Right hindlimb (tissue), 1 donor: ENCODE data around the gene TIMP4.

Experiments used
- DNase-seq: peaks from one replicate; pipeline ENCODE4 v3.0.0-alpha.2; 2018

The TIMP4 gene

DNA sequence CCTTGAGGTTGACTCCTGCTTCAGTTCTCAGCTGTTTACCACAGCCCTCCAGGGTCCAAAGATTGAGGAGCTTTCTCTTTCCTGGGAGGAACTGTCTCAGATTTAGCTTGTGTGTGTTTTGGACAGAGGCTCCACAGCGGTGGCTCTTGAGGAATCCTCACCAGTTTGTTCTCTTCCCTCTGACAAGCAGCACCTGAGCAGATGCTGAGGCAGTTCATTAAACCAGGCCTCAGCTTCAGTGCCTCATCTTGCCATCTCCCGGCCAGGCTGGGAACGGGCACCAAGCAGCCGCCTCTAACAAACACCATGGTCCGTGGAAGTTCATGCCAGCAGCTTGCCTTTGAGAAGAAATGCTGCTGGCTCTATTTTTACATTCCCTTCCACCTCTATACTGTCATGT is 25.8 kb upstream of the TIMP4 start:
- DNase-seq: no peak

DNA sequence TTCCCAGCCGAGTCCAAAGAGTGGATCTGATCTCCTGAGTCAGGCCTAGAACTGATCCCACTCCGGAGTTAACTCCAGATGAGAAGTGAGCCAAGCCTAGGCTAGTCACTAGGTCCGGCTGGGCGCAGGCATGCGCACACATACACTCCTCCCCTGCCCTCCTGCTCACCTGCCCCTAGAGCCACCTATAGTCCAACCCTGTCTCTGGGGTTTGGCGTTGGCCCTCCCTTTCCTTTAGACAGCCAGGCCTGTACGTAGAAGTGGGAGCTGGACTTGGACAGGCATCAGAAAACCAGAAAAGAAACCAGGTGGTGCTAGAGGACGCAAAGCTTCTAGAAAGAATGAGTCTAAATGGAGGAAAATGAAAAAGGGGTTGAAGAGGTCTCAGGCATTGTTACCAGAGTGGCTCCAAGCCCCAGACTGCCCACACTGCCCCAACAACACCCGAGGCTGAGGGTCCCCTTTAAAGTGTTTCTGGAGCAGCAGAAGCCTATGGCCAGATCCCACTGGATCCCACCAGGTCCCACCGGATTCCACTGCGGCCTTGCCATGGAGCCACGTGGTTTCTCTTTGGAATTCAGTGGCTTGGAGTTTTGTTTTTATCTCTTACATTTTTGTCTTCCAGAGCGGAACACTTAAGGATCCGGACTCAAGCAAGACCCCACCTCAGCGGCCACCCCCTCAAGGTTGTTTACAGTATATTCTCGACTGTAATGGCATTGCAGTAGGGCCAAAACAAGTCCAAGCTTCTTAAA is 24.2 kb upstream of the TIMP4 start:
- no peak for DNase-seq

DNA sequence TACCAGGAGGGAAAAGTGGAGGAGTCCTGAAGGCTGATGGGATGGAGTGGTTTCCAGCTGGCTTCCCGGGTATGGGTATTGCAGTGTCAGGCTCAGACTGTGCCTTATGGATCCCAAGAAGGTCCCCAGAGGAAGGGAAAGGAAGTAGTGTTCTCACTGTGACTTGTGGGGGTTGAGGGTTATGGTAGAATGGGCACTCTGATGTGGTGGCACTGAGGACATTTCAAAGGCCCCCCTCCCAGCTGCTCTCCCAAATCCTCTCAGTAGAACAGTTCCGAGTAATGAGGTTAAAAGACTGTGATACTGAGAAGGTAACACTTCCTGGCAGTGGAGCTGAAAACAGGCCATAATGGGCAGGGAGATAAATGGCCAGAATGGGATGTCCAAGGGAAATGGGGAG is 23.1 kb upstream of the TIMP4 start:
- no peak for DNase-seq

DNA sequence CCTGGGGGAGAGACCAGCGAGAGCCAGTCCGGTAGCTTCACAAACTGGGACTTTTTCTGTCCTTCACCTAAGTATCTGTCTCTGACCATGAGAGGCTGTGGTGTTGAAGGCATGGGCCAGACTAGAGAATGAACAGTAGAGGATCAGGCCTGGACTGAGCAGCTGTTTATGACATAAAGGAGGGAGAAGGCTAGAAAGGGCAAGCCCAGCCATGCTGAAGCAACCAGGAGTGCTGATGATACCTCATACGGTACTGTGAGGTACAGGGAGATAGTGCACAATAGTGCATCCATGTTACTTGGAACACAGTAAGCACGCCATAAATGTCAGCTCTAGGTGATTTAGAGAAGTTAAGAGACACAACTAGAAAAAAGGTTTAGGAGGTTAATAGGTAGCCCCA is 22.6 kb upstream of the TIMP4 start:
- DNase-seq: no peak

DNA sequence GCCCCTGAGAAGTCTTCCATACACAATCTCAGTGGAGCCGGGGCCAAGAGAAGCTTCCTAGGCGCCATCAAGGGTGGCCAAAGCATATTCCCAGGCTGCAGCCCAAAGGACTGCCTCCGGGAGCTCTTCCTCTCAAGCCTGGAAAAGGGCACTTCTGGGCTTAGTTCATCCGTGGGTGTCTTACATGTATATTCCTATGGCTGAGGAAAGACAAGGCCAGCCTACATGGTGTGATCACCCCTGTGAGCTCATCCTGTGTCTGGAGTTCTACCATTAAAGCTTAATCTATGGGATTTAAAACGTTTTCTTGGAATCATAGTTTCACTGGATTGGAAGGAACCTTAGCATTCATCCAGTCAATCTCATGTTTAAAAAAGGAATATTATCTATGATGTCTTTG is 21.9 kb upstream of the TIMP4 start:
- no peak for DNase-seq

DNA sequence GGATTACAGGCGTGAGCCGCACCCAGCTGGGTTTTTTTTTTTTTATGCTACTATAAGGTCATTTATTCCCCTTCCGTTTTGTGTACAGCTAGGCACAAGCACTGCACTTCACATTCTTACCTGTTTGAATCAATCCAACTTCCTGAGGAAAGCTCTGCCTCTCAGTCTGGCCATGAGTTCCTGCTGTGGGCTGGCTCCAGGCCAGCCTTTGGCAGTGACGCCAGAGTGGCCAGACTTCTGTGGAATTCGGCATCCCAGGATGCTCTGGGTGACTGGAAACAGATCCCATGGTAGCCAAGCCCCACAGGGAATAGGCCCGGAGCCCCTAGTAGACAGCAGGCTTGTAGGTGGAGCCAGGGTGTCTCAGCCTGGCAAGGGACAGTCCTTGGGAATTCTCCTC is 21.5 kb upstream of the TIMP4 start:
- peak; percentile 36 for DNase-seq

DNA sequence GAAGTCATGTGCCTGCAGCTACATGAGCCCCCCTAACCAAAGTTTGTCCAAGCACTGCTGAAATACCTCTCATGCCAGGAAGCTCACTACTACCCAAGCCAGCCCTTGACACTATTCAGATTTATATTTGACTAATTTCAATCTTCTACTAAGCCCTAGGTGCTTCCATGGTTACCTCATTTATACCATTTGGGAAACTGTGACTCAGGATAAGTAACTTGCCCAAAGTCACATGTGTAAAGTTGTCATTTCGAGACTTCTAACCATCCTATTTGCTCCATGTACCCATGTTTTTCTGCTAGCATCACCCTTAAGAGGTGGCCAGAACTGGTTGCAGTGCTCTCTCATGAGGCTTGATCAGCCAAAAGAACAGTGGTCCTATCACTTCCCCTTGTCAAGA is 20.7 kb upstream of the TIMP4 start:
- DNase-seq: no peak

DNA sequence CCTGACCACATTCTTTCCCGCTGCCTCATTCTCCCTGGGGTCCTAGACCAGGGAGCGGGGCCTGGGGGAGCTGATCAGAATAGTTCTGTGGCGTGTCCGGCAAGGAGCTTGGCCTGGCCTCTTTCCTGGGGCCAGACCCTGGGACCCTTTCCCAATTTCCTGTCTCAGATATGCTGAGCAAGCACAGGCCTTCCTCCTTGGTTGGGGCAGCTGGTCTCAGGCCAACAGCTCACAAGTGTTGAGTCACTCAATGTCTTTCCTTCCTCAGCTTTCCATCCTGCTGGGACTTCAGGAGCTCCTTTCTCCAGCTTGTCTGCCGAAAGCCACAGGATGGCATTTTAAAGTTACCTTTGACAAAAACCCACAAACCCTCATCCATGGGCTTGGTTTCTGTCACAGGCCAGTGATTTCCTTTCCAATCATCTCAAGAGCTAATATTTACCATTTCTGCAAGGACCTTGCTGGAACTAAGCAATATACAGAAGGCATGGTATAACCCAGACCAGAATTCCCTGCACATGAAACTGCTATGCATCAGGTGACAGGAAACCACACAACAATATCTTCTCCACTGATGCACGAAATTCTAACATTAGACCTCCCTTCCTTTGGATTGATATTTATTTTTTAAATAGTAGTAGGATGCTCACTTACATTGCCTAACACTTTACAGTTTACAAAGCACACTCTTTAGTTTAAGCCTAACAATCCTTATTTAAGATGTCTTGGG is 19.5 kb upstream of the TIMP4 start:
- no peak for DNase-seq

DNA sequence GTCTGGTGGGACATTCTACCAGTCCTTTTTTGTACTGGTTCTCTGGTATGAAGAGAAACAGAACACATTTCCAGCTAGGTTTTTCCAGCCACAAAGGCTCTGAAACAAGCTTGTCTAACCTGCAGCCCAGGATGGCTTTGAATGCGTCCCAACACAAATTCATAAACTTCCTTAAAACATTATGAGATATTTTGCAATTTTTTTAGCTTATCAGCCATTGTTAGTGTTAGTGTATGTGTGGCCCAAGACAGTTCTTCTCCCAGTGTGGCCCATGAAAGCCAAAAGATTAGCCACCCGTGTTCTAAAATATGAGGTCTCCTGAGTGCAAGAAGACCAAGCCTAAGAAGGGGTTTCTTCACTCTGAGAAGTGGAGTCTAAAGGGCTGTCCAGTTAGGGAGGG is 18.4 kb upstream of the TIMP4 start:
- no peak for DNase-seq

DNA sequence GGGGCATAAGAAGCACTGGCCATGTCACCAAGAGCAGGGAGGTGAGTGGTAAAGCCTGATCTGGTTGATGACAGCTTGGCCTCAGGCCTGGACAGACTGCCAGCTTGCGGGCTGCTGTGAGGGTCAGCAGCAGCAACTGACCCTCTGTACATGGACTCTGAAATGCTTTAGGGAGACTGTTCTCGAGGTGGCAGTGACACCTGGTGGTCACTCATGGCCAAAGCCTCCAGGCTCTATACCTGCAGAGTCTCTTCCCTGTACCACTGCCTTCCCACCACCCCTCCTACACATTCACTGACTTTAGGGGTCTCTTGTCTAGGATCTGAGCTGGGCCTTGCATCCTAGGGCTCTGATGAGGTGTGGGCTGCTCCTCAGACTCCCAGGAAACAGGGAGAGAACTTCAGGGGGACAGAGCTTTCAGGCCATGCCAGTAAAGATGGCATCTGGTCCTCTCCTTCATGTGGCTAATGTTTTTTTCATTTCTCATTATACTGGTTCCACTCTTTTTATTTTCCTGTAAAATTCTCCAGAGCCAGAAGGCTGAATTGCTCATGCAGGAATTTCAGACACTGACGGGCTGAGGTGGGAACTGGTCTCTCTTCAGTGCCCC is 17.2 kb upstream of the TIMP4 start:
- peak; percentile 65 for DNase-seq

DNA sequence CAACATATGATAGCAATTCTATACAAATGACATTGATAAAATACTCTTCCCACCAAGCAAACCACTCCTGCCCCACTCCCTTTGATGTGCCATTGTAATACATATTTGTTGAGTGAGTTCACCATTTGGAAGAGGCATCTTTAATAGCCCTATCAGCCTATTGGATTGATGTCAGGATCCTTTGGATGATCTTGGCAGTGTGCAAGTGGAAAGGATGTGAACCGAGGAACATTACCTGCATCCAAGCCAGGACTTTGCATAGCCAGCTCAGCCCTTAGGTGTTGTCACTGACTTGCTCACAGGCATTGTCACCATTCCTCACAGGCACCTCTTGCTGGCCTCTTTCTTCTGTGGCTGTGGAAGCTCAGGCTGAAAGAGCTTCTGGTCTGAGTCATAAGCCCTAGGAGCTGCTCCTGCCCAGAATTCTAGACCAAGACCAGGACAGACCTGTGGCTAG is 16.5 kb upstream of the TIMP4 start:
- no peak for DNase-seq

DNA sequence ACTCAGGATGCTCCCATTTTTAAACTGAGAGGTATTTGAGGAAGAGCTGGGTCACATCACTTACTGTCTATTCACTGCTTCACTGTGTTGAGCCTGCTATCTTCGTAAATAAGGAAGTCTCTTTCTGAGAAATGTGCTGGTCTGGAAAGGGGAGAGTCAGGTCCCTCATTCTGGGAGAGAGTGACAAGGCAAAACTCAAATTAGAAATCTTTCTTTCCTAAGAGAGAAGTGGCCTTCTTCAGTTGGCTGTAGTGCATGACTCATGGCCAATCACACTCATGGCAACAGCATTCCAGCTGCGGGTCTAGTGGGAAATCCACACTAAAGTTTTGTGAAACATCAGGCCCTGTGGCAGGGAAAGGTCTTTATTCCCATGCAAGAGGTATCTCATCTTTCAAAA is 11.5 kb upstream of the TIMP4 start:
- no peak for DNase-seq

DNA sequence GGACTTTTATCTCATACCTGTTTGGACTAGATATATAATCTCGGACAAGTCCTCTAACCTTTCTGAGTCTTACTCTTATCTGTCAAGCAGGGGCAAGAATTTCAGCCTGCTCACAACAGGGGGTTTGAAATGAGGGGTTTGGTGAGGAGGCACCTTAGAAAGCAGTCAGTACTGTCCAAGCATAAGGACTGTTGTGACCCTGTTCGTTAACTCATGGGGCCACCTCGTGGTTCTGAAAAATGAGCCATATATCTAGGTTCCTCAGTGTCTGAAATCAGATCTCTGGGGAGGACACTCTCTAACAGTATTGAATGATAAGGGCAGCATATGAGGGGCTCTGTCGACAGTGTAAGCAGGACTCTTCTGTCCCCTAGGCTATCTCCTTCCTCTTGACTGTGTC is 7.2 kb upstream of the TIMP4 start:
- no peak for DNase-seq

DNA sequence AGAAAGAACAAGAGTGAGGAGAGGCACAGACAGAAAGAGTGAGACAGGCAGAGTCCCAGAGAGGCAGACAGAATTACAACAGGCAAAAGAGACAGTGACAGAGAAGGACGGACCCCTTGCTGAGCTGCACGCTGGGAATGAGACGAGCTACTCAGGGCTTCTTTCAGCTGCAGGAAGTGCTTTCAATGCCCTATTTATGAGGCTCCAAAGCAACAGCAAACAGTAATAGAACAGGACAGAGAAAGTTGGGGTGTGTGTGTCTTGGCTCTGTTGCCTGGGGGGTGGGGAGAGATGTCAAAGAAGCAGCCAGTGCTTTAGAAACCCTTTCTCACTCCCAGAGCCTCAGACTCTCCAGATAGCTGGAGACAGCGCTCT is 502 bp upstream of the TIMP4 start:
- DNase-seq: no peak

DNA sequence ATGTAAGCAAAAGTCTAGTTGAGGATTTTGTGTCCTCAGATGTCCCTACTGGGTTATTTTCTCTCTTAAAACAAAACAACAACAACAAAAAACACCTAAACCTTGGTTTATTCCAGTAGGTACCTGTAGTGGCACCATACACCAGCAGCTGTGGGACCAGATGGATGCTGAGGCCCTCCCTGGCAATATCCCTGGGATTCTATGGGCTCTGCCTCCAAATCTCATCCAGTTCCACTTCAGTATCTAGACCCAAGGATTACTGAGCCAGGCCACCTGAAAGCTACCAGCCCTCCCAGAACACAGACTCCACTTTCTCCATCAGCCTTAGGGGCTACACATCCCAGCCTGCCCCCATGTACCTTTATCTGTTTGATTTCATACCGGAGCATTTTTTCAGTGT is 1.7 kb downstream of the TIMP4 start:
- no peak for DNase-seq

DNA sequence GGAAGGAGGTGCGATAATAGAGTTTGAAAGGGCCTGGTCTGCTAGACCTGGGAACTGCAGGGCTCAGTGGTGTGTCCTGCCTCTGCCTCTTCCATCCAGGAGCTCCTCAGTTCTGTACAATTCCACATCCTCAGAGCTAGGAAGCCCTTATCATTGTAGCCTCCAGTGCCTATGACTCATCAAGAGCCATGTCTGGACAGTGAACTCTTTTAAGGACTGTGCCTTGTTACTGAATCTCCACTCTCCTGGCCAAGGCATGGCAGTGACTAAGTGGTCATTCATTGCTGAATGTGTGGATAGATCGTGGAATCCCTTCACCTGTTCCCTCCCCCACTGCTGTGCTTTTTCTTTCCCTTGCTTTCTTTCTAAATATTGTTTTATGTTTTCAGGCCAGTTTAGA is 2.9 kb downstream of the TIMP4 start:
- no peak for DNase-seq

DNA sequence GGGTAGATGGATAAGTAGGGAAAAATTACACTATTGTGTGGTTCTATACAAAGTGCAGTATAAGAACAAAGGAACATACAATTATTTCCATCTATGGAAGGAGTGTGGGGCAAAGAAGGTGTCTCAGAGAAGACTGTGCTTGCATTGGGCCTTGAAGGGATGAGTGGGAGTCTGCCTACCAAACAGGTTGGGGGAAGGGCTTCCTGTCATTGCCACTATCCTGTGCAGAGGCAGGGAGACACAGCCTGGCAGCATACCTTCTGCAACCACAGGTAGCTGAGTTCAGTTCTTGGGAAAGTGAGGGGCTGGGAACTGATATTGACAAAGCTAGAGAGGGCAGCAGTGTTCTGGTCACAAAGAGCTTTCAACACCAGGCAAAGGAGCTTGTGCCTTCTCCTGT is 3.4 kb downstream of the TIMP4 start:
- DNase-seq: no peak

DNA sequence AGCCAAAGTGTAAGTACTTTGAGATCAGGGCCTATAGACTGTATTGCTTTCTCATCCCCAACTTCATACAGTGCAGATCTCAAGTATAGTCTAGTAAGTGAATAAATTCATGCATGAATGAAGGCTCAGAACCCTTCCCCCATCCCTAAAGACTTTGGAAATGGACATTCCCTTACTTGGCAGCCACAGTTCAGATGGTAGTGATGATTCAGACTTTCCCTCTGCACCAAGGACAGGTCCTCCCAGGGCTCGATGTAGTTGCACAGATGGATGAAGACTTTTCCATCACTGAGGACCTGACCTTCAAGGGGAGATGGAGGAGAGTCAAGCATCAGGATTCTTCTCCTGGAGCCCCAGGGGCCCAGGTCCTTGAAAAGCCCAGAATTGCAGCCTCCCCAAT is 4.6 kb downstream of the TIMP4 start:
- no peak for DNase-seq

DNA sequence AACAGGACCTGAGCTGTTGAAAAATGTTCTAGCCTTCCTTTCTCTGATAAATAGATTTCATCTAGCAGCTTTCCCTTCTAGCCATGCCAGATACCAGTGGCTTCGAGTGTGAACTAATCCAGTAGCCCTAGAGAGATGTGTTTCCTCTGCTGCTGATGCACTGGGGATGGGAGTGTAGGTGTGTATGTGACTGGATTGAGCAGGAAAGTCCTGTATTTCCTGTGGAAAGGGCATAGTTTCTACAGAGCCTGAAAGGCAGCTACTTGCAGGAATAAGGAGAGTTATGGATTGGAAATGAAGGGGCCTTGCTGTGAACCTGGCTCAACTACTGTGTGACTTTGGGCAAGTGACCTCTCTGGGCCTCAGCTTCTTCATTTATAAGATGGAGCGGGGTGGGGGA is 8.6 kb downstream of the TIMP4 start:
- DNase-seq: no peak

DNA sequence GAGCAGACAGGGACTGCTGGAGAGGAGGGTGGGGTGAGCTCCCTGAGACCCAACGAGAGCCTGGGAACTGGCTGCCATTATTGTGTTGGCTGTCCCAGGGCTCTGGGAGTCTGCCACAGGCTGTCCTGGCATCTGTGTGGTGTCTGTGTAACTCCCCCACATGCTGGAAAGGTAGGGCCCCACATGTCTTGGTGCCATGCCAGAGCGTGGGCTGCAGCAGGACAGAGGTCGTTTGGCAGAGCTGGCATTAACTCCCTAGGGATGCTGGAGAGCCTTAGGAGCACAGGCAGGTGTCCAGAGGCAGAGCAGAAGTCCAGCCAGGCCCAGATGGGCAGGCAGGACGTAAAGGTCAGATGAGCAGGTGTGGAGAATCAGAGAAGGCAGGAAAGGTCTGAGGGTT is 9.7 kb downstream of the TIMP4 start:
- no peak for DNase-seq

DNA sequence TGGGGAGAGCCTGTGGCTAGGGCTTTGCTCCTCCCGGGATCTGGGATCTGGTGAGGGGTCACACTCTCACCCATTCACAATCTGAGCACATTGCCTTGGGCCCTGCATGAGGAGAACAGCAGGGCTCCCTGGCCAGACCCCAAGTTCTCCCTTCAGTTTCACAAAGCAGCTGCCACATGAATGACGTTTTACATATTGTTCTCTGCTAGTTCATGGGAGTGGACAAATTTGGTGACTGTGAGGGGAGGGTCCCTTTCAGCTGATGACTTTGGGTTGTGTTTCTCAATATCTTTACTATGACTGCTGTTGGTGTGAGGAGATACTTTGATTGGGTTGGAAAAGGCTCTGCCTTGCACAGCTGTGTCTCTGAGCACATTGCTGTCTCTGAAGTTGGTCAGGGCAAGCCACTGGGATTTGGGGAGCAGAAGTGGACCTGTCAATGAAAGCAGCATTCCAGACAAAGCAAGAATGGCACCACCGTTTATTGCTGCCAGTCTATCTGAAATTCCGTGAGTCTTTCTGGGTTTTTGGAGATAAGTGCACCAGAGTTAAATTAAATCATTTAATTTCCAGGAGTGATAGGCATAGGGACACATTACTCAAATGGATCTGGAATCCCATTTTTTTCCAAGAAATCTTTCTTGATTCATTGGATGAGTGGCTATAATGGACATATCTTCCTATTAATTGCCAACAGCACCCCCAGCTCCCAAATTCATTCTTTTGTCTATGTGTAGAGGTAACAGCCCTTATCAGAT is 10.3 kb downstream of the TIMP4 start:
- no peak for DNase-seq

DNA sequence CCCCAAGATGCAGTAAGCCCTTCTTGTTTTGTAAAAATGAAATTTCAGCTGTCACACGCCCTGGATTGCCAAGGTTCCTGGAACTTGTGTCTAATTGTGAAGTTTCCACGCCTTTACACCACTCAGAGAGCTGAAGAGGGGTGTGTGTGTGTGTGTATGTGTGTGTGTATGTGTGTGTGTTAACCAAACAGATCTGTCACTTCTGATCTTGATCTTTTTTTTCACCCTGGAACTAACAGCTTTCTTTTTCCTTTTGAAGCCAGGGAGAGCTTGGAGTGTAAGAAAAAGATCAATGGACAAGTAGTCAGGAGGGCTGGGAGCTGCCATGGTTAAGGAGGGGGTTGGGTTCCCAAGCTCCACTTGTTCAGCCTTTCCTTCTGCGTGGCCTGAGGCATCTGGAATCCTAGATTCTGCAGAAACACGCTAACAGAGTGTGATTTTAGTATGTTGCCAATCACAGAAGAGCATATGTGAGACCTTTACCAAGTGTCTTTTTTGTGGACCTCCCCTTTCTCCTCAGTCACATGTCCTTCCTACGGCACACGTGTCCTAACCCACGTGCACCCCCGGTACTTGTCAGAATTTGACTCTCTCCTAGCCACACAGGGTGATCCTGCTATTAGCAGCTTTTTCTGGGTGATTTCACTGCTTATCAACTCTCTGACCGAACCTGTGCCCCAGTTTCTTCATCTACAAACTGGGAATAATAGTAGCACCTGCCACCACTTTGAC is 11.5 kb downstream of the TIMP4 start:
- no peak for DNase-seq

DNA sequence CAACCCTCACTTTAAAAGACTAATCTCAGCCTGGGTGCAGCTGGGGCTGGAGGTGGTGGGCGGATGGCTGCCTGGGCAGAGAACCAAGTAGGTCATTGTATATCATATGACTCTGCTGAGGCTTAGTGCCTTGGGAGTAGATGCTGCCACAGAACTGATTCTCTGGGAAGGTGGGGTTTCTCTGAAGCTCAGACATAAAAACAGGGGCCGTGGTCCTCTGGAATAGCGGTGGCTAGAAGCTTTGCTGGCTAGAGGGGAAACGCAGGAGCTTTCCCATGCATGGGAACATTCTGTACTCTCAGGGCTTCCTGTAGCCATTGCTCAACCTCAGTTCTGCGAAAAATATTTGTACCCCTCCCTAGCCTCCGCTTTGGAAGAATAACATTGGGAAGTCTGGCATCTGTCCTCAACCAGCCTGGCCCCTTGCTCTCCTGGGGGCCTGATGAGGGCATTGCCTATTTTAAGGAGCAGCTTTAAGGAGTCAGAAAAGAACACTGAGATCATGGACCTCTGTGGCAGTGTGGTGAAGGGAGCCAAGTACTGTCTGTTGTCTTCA is 14.7 kb downstream of the TIMP4 start:
- DNase-seq: peak; percentile 72
